ENCODE results near the gene ENOX2.

Gene ENOX2

GRCh38 chrX:130877892-130878341 is 25.1 kb downstream of the ENOX2 start:
- Histone ChIP-seq H3K4me1 (ENCODE audit: control insufficient read depth in 1 of 2, insufficient read depth in 1 of 2, low read depth in 1 of 2, low read length in 1 of 2) (peaks cover 3% of the 10 kb centered on the region in 2 experiments), H3K9me3 (no peaks in the 10 kb centered on the region), H3K27me3 (no peaks in the 10 kb centered on the region), H3K27ac (no peak overlapping the region), H3K36me3 (no peaks in the 10 kb centered on the region), H3K4me3 (ENCODE audit: low read depth in 1 of 2, low read length in 1 of 2) (no peak overlapping the region)
- TF ChIP-seq, protein P1, sequence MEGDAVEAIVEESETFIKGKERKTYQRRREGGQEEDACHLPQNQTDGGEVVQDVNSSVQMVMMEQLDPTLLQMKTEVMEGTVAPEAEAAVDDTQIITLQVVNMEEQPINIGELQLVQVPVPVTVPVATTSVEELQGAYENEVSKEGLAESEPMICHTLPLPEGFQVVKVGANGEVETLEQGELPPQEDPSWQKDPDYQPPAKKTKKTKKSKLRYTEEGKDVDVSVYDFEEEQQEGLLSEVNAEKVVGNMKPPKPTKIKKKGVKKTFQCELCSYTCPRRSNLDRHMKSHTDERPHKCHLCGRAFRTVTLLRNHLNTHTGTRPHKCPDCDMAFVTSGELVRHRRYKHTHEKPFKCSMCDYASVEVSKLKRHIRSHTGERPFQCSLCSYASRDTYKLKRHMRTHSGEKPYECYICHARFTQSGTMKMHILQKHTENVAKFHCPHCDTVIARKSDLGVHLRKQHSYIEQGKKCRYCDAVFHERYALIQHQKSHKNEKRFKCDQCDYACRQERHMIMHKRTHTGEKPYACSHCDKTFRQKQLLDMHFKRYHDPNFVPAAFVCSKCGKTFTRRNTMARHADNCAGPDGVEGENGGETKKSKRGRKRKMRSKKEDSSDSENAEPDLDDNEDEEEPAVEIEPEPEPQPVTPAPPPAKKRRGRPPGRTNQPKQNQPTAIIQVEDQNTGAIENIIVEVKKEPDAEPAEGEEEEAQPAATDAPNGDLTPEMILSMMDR (IDR thresholded peaks at IDR 0.05): no peak

DNA sequence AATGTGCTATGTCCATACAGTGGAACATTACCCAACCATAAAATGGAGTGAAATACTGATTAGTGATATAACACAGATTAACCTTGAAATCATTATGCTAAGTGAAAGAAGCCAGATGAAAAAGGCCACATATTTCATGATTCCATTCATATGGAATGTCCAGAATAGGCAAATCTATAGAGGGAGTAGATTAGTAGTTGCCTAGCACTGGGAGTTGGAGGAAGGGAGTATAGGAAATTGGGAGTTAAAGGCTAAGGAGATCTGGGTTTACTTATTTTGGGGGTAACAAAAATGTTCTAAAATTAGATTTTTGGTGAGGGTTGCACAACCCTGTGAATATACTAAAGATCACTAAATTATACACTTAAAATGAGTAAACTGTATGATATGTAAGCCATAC is 26.8 kb downstream of the ENOX2 start:
- Histone ChIP-seq H3K27me3 (no peaks in the 10 kb centered on the region), H3K4me1 (ENCODE audit: control insufficient read depth in 1 of 2, insufficient read depth in 1 of 2, low read depth in 1 of 2, low read length in 1 of 2) (peaks cover 3% of the 10 kb centered on the region in 2 experiments), H3K9me3 (no peaks in the 10 kb centered on the region), H3K27ac (no peak overlapping the region), H3K4me3 (ENCODE audit: low read depth in 1 of 2, low read length in 1 of 2) (no peak overlapping the region), H3K36me3 (no peaks in the 10 kb centered on the region)
- TF ChIP-seq, protein P1 (IDR thresholded peaks at IDR 0.05): no peak

DNA sequence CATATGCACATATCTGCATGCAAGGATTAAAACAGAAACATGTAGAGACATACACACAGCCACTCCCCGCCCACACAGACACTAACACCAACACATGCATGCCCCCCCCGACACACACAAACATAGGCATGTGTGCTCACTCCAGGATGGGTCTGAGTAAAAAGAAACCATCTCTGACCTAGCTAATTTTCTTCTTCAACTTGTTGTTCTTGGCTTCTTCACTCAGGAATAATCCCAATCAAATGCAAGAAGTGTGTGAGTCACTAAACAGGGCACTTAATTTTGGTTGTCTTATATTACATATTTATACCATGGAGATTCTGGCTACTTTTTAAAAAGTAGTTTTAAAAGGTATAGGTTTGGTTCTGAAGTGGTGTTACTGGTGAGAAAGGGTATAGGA is 28.3 kb downstream of the ENOX2 start:
- Histone ChIP-seq H3K9me3 (no peaks in the 10 kb centered on the region), H3K4me1 (ENCODE audit: control insufficient read depth in 1 of 2, insufficient read depth in 1 of 2, low read depth in 1 of 2, low read length in 1 of 2) (peaks cover 3% of the 10 kb centered on the region in 2 experiments), H3K36me3 (no peaks in the 10 kb centered on the region), H3K4me3 (ENCODE audit: low read depth in 1 of 2, low read length in 1 of 2) (no peak overlapping the region), H3K27me3 (no peaks in the 10 kb centered on the region), H3K27ac (no peak overlapping the region)
- TF ChIP-seq, protein P1 (IDR thresholded peaks at IDR 0.05): no peak

DNA sequence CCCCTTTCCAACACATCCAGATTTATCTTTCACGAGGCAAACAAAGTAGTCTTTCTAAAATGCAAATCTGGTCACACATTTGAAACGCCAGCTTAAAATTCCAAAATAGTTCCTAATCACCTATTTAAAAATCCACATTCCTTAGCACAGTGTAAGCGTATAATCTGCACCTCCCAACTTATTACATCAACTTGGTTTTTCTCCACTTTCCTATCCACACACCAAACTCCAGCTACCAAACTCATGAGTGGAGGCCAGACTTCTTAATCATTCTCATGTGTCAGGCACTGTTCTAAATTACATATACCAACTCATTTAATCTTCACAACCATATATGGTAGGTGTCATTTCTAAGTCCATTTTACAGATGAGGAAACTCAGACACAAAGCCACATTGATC is 33.8 kb downstream of the ENOX2 start:
- Histone ChIP-seq H3K27me3 (no peaks in the 10 kb centered on the region), H3K9me3 (no peaks in the 10 kb centered on the region), H3K36me3 (no peaks in the 10 kb centered on the region), H3K4me3 (ENCODE audit: low read depth in 1 of 2, low read length in 1 of 2) (no peak overlapping the region), H3K27ac (no peak overlapping the region), H3K4me1 (ENCODE audit: control insufficient read depth in 1 of 2, insufficient read depth in 1 of 2, low read depth in 1 of 2, low read length in 1 of 2) (no peaks in the 10 kb centered on the region)
- TF ChIP-seq, protein P1 (IDR thresholded peaks at IDR 0.05): no peak

GRCh38 chrX:130861462-130861861 is 41.5 kb downstream of the ENOX2 start:
- H3K27me3 ChIP-seq: no peaks in the 10 kb centered on the region
- H3K36me3 ChIP-seq: no peaks in the 10 kb centered on the region
- H3K9me3 ChIP-seq: no peaks in the 10 kb centered on the region
- TF ChIP-seq, protein P1 (IDR thresholded peaks at IDR 0.05): no peak
- no peaks in the 10 kb centered on the region for H3K4me1 ChIP-seq (ENCODE audit: control insufficient read depth in 1 of 2, insufficient read depth in 1 of 2, low read depth in 1 of 2, low read length in 1 of 2)
- H3K27ac ChIP-seq: no peak overlapping the region
- H3K4me3 ChIP-seq (ENCODE audit: low read depth in 1 of 2, low read length in 1 of 2): no peak overlapping the region

GRCh38 chrX:130857207-130857606 is 45.8 kb downstream of the ENOX2 start:
- Histone ChIP-seq H3K27ac (no peak overlapping the region), H3K36me3 (no peaks in the 10 kb centered on the region)

More at GRCh38 chrX:130857207-130857606, 45.8 kb downstream of the ENOX2 start:
- Histone ChIP-seq H3K9me3 (no peaks in the 10 kb centered on the region), H3K27me3 (no peaks in the 10 kb centered on the region), H3K4me1 (ENCODE audit: control insufficient read depth in 1 of 2, insufficient read depth in 1 of 2, low read depth in 1 of 2, low read length in 1 of 2) (no peaks in the 10 kb centered on the region), H3K4me3 (ENCODE audit: low read depth in 1 of 2, low read length in 1 of 2) (no peak overlapping the region)
- TF ChIP-seq, protein P1 (IDR thresholded peaks at IDR 0.05): no peak
